Tibial nerve (tissue), 4 donors: ENCODE results near the gene TAS1R1. TPM values are rescaled to one million over a fixed set of nuclear protein-coding genes. Genes with fewer than 3 reads are reported as not detected.
A peak's percentile ranks its signal among the peaks of the same experiment; 100 is the strongest.

Experiments used
- DNase-seq, 2 donors: peaks; one replicate each; pipeline ENCODE4 v3.0.0-alpha.2; 2019; ENCODE audit warnings: low spot score in 2 of 2
- H3K27ac ChIP-seq, 4 donors: fragments of 200-600 bp; sonication (generic) in 3 of 4; one replicate each; pipeline ENCODE4 v1.5.1; 2017 to 2019; ENCODE audit warnings: mild to moderate bottlenecking in 1 of 4
- H3K27me3 ChIP-seq, 2 donors: fragments of 200-600 bp; sonication (generic) in 1 of 2; one replicate each; pipeline versions ENCODE4 v1.5.1 to v1.6.0; 2017 to 2019
- H3K36me3 ChIP-seq, 3 donors: fragments of 200-600 bp; sonication (generic); one replicate each; pipeline ENCODE4 v1.5.1; 2018 to 2019
- H3K4me1 ChIP-seq, 4 donors: fragments of 200-600 bp; sonication (generic) in 3 of 4; one replicate each; pipeline ENCODE4 v1.5.1; 2017 to 2019
- H3K4me3 ChIP-seq, 4 donors: fragments of 200-600 bp; sonication (generic) in 3 of 4; one replicate each; pipeline ENCODE4 v1.5.1; 2017 to 2019; ENCODE audit warnings: mild to moderate bottlenecking in 1 of 4, moderate library complexity in 1 of 4
- H3K9me3 ChIP-seq, 4 donors: fragments of 200-600 bp; sonication (generic) in 3 of 4; one replicate each; pipeline ENCODE4 v1.5.1; 2017 to 2019
- EP300 ChIP-seq, 2 donors: sonication (generic); formaldehyde crosslinking; IDR thresholded peaks; one replicate each; pipeline ENCODE4 v1.6.1; 2017; ENCODE audit warnings: antibody characterized with exemption in 2 of 2, mild to moderate bottlenecking in 1 of 2
- POLR2A ChIP-seq, 2 donors: fragments of 450-650 bp; IDR thresholded peaks; one replicate each; pipeline ENCODE4 v1.6.1; 2017; ENCODE audit warnings: antibody characterized with exemption in 2 of 2, mild to moderate bottlenecking in 2 of 2, moderate library complexity in 2 of 2
- WGBS, 2 donors: methylation state at CpG; one replicate each; pipeline ENCODE4 v1.1.5; 2018; 5-methylcytosine and 5-hydroxymethylcytosine counted together
- total RNA-seq, 4 donors: library from RNA; depleted of rRNA; stranded (reverse); fragments of >200 nt; gene quantifications; one replicate each; pipeline ENCODE4 v1.1.0, GENCODE V29; 2016
- TF ChIP-seq, protein P1 (sequence below), 5 experiments: fragments of 200-600 bp in 3 of 5; fragments of 450-650 bp in 2 of 5; sonication (generic) in 3 of 5; IDR thresholded peaks; one replicate each; pipeline ENCODE4 v1.5.1; 2016 to 2019; ENCODE audit warnings: antibody characterized with exemption in 5 of 5, mild to moderate bottlenecking in 3 of 5, moderate library complexity in 2 of 5

The TAS1R1 gene
- total RNA-seq, 4 donors from 2014 or later: 0.22 to 0.78 TPM; not detected in 2

DNA sequence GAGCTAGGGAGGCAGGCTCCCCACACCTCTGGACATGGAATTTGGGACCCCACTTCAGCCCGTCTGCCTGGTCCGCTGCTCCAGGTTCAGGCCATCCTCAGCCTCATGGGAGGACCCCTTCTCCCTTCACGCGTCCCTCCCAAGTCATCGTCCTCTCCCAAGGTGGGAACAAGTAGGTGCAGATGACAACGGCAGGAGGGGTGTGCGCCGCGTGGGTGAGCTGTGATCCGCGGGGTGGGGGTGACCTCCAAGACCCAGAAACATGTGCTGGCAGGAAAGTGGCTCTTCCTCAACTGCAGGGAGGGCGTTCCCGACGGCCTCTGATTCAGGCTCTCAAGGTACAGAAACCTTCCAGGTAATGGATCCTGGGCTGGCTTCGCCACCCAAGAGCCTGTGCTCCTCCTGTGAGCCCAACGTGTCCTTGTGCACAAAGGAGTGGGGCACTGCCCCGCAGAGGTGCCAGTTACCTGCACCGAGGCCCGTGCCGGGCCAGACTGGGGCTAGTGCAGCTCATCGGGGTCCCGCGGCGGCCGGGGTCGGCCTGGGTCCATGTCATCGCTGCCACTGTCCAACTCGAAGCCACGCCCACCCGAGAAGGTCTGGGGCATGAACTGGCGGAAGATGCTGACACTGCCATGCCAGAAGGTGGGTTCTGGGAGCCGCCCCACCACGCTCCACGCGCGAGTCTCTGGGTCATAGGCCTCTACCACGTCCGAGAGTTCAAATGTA is 37.9 kb downstream of the TAS1R1 start:
- no peak overlapping the region for H3K27ac ChIP-seq
- no peaks in the 10 kb centered on the region for H3K27me3 ChIP-seq
- no peak for TF ChIP-seq EP300 (IDR thresholded peaks at IDR 0.05)
- TF ChIP-seq, protein P1, sequence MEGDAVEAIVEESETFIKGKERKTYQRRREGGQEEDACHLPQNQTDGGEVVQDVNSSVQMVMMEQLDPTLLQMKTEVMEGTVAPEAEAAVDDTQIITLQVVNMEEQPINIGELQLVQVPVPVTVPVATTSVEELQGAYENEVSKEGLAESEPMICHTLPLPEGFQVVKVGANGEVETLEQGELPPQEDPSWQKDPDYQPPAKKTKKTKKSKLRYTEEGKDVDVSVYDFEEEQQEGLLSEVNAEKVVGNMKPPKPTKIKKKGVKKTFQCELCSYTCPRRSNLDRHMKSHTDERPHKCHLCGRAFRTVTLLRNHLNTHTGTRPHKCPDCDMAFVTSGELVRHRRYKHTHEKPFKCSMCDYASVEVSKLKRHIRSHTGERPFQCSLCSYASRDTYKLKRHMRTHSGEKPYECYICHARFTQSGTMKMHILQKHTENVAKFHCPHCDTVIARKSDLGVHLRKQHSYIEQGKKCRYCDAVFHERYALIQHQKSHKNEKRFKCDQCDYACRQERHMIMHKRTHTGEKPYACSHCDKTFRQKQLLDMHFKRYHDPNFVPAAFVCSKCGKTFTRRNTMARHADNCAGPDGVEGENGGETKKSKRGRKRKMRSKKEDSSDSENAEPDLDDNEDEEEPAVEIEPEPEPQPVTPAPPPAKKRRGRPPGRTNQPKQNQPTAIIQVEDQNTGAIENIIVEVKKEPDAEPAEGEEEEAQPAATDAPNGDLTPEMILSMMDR (IDR thresholded peaks at IDR 0.05): no peak
- TF ChIP-seq POLR2A (IDR thresholded peaks at IDR 0.05): no peak
- H3K9me3 ChIP-seq: no peaks in the 10 kb centered on the region
- no peak for DNase-seq
- peaks cover 0 to 75% (median 22%) of the 10 kb centered on the region in 4 donors for H3K4me1 ChIP-seq
- 83 to 89% methylated on average over 29 to 38 of the region's 38 CpGs for WGBS, 2 donors
- no peak overlapping the region for H3K4me3 ChIP-seq
- peaks cover 3 to 100% (median 36%) of the 10 kb centered on the region in 3 donors for H3K36me3 ChIP-seq

DNA sequence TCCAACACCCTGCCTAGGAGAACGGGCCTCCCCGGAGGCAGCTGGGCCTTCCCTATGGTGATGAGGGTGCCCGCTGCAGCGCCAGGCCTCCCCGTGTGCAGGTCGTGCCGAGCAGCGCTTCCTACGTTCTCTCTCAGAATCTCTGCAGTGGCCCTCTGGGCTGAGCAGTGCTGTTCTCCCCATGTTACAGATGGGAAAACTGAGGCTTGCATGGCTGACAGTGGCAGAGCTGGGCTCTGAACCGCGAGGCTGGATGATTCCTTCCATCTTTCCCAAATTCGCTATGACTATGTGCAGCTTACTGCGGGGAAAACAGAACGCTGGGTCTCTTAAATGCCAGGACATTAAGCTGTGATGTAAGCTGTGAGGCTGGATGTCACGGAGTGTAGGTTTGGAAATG is 38.7 kb downstream of the TAS1R1 start:
- Histone ChIP-seq H3K4me1 (peaks cover 0 to 76% (median 30%) of the 10 kb centered on the region in 4 donors), H3K36me3 (peaks cover 0 to 100% (median 44%) of the 10 kb centered on the region in 3 donors), H3K27ac (no peak overlapping the region), H3K4me3 (no peak overlapping the region), H3K27me3 (no peaks in the 10 kb centered on the region), H3K9me3 (no peaks in the 10 kb centered on the region)
- WGBS, 2 donors: 94 to 98% methylated on average over 9 to 15 of the region's 15 CpGs
- TF ChIP-seq EP300 (IDR thresholded peaks at IDR 0.05): no peak
- TF ChIP-seq, protein P1 (IDR thresholded peaks at IDR 0.05): no peak
- TF ChIP-seq POLR2A (IDR thresholded peaks at IDR 0.05): no peak
- DNase-seq: no peak

DNA sequence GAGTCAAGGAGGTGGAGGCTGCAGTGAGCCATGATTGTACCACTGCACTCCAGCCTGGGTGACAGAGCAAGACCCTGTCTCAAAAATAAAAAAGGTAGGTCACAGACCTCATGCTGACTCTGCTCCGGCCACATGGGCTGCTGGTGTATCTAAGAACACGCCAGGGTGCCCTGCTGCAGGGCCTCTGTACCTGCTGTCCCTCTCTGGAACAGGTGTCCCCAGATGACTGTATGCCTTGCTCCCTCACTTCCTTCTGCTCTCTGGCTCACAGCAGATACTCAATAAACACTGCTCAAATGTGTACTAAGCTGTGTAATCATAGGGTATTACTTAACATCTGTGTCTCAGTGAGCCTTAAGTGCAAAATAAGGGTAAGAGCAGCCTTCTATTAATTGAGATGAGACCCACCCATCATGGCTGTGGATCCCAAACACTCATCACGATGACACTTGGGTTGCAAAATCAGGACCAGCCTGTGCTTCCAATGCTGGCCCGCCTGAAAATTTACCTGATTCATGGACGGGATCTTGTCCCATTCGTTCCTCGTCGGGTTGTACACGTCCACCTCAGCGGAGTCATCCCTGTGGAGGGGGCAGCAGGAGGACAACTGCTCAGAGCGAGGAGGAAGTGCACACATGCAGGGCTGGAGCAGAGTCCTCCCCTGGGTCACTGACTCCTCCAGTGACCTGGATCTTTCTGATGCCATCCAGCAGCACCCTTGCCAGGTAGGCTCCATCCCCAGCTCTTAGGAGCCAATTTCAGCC is 40.1 kb downstream of the TAS1R1 start:
- TF ChIP-seq EP300 (IDR thresholded peaks at IDR 0.05): no peak
- TF ChIP-seq, protein P1 (IDR thresholded peaks at IDR 0.05): no peak
- TF ChIP-seq POLR2A (IDR thresholded peaks at IDR 0.05): no peak
- peaks cover 0 to 77% (median 43%) of the 10 kb centered on the region in 4 donors for H3K4me1 ChIP-seq
- H3K36me3 ChIP-seq: peaks cover 0 to 97% (median 47%) of the 10 kb centered on the region in 3 donors
- no peaks in the 10 kb centered on the region for H3K9me3 ChIP-seq
- no peak overlapping the region for H3K4me3 ChIP-seq
- H3K27ac ChIP-seq: no peak overlapping the region
- H3K27me3 ChIP-seq: no peaks in the 10 kb centered on the region
- WGBS, 2 donors: 85% methylated on average over 9 to 11 of the region's 11 CpGs
- no peak for DNase-seq

DNA sequence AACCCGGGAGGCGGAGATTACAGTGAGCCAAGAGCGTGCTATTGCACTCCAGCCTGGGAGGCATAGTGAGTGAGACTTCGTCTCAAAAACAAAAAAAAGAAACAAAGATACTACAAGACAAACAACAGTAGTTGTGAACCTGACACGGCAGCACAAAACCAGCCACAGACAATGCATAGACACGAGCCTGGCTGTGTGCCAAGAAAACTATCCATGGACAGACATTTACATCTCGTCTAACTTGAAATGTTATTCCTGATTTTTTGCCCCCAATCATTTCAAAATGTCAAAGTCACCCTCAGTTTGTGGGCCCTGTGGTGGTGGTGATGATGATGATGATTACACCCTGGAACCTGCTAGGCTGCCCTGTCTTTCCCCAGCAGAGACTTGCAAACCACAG is 41.2 kb downstream of the TAS1R1 start:
- H3K4me1 ChIP-seq: peaks cover 0 to 73% (median 48%) of the 10 kb centered on the region in 4 donors
- TF ChIP-seq POLR2A (IDR thresholded peaks at IDR 0.05): no peak
- no peak for TF ChIP-seq EP300 (IDR thresholded peaks at IDR 0.05)
- TF ChIP-seq, protein P1 (IDR thresholded peaks at IDR 0.05): no peak
- peaks cover 0 to 85% (median 47%) of the 10 kb centered on the region in 3 donors for H3K36me3 ChIP-seq
- peak overlapping the region in 2 of 4 donors; percentile 47 to 53 for H3K27ac ChIP-seq
- 51 to 56% methylated on average over 7 of the region's 7 CpGs for WGBS, 2 donors
- no peaks in the 10 kb centered on the region for H3K9me3 ChIP-seq
- H3K27me3 ChIP-seq: no peaks in the 10 kb centered on the region
- peak overlapping the region in 1 of 4 donors; percentile 17 for H3K4me3 ChIP-seq
- DNase-seq: no peak
